ENCODE measurements around the gene STARD13.

Gene STARD13

DNA sequence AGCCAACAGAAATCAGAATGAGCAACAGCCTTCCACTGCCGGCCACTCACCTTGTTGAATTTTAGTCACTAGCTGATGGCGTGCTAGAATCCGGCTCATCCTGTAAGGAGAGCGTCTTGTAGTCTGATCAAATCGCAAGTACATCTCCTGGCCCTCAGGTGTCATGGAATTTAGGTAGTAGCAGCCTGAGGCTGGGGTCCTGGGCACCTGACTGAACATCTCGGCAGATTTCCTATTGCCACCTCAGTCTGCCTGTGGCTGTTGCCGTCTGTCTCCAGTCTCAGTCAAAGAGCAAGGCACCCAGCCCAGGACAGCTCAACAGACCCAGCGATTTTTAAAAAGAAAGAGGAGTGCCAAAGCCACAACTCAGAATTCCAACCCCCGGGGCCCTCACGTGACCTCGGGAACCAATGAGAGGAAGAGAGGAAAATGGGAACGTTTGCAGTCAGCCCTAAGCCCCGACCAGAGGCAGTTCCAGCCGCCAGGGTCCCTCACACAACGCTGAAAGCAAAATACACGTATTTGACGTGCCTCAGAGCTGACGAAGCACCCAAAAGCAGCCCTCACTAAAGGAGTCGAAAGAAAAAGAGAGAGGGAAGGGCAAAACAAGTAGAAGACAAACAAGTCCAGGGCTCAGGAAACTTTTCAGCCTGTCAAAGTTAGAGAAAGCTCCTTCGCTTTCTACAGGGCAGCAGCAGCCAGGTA is at the start of gene STARD13:
TSS of gene STARD13 (minus strand) at position 336 of the 705 bp plus-strand sequence. CDS start at position 219, 117 bp downstream.
- no peak for DNase-seq

GRCh38 chr13:33334831-33335230 is 49.3 kb upstream of the STARD13 start:
- no peak for DNase-seq

DNA sequence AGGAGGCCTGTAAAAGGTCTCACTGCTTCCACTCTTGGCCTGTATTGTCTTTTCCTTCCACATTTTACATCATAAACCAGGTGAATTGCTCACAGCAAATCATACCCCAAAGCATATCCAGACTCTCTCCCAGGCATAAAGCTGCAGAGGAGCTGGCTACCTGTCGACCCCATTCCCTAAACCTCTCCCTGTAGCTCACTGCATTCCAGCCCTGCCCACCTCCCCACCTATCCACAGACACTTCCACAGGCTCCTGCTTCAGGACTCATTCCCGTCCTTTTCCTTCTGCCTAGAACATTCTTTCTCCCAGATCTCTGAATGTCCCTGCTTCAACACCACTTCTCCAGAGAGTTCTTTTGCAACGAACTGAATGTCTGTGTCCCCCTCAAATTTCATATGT is 46.4 kb upstream of the STARD13 start:
- no peak for DNase-seq

DNA sequence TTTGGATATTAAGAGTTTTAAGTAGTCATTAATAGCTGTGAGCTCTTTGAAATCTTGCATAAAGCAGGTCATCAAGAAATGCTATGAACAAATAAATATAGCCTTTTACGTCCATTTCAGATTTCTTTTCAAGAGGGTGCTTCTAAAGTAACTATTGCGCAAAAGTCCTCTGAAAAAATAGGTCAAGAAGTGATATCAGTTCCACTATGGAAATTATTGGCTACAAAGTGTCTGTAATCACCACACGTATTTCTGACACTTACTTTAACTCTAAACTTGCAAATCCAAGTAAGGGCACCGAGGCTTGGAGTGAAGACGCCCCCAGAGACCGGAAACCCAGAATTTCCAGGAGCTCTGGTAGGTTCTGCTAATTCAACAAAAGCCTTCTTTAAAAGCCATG is 44.9 kb upstream of the STARD13 start:
- no peak for DNase-seq

- no peak for DNase-seq
Measured at GRCh38 chr13:33328701-33329100, 43.1 kb upstream of the STARD13 start.

DNA sequence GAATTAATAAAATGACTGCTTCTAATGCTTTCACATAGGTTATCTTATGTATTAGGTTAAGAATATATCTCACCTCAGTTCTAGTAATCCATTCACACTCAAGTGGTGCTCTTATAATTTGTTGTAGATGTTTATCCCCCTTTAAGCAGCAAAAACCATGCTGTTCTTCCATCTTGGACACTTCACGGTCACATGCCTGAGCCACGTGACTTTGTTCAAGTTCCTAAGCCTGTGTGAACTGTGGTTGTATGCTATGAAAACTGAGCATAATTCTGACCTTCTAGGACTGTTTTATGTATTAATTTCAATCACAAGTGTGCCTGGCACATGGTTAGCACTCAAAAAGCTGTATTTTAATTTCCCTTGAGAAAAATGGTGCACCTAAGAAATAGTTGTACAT is 41.2 kb upstream of the STARD13 start:
- no peak for DNase-seq

DNA sequence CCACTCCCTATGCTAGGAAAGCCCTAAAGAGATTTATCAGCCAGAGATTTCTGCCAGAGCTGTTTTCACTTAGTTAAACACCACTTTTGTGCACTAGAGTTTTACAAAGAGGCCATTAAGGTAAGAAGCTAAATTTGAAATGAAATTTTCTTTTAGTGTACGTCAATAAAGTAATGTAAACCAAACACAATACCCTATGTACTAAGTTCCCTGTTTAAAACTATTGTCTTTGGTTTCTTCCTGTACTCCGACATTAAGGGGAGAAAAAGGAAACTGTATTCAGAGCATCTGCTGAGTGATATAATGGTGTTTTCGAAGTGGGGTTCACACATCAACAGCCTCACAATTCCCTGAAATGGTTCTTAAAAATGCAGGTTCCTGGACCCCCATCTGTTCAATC is 40.7 kb upstream of the STARD13 start:
- no peak for DNase-seq

DNA sequence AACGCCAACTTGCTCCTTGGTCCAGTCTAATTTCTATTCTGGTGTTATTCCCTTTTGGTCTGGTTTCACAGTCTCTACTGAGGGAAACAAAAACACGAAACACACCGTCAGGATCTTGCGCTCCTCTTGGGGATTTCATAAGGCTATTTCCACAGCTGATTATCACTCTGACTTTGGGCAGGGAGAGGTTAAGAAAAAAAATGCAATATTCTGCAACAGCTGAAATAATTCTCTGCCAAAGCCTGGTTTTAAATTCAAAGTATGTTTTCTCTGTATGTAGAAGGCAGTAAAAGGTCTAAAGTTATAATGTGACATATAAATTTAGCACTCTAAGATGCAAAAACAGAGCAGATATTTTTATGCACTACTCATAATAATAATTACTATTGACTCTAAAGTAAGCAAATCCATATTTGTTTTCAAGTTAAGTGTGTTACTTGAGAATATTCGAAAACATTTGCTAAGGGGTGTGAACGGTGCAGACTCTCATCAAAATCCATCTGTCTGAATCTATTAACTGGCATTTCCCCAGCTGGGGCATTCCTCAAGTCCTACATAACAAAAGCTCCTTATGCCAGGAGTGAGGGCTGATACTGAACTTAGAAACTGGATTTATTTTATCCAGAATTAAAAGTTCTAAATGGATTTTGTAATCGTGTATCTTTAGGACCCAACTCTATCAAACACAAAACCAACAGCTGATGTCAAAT is 38.4 kb upstream of the STARD13 start:
- peak; percentile 21 for DNase-seq

DNA sequence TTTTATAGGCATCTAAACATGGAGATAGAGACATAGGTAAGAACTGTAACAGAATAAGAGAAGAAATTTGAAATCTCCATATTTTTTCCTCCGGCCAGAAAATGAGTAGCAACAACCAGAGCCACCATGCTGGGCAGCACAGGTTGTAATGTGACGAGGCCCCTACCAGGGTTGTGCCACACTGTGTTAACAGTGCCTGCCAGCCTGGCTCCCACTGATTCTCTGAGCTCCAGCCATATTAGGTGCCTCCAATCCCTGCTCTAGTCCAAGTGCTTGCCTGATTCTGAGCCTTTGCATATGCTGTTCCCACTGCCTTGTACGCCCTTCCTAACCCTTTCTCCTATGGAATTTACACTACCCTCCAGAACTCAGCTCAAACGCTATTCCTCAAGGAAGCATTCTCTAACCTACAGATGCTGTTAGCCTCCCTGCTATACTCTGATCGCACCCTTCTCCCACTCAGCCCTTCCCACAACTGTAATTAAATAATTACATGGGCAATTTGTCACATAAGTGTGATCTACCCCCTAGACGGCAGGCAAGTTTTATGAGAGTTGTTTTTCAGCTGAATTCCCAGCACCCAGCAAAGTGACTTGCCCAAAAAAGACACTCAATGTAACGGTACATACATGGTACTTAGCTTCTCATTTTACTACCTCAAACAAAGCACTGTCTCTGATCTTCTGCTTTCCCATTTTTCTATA is 37.6 kb upstream of the STARD13 start:
- no peak for DNase-seq

- DNase-seq, result no peak
Measured at GRCh38 chr13:33322543-33322809, 36.9 kb upstream of the STARD13 start.

GRCh38 chr13:33321686-33322542 is 36.4 kb upstream of the STARD13 start:
- DNase-seq, result no peak

DNA sequence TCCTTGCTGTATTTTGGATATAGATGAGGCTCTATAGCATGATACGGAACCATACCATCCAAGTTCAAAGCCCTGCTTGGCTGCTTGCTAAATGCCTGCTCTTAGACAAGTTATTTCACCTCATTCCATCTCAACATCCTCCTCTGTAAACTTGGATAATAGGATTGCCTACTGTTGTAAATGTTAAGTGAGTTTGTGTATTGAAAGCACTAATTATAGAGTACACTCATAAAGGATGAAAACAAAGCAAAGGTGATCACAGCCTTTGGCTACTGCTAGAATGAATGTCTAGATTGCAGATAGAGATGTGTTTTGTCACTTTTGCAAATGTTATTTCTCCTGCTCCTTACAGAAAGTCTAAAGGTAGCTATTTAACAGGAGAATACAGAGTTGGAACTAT is 34.3 kb upstream of the STARD13 start:
- no peak for DNase-seq

- DNase-seq, result no peak
Measured at GRCh38 chr13:33318744-33319143, 33.2 kb upstream of the STARD13 start.

DNA sequence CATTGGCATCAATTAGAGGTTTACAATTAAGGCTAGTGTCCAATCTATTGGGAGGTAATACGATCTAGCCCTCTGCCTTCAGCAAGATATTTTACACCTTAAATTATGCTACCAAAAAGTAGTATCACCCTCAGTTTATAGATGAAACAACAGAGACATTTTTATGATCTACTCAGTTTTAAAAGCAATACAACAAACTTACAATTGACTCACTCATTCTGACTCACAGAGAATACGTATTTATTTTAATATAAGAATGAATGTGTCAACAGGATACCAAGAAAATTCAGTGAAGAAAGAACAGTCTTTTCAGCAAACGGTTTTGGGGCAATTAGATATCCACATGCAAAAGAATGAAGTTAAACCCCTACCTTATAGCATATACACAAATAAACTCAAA is 32.5 kb upstream of the STARD13 start:
- no peak for DNase-seq

- DNase-seq, result no peak
Measured at GRCh38 chr13:33316890-33317289, 31.3 kb upstream of the STARD13 start.

- DNase-seq, result no peak
Measured at GRCh38 chr13:33313504-33313903, 27.9 kb upstream of the STARD13 start.

GRCh38 chr13:33312861-33313212 is 27.3 kb upstream of the STARD13 start:
- no peak for DNase-seq

DNA sequence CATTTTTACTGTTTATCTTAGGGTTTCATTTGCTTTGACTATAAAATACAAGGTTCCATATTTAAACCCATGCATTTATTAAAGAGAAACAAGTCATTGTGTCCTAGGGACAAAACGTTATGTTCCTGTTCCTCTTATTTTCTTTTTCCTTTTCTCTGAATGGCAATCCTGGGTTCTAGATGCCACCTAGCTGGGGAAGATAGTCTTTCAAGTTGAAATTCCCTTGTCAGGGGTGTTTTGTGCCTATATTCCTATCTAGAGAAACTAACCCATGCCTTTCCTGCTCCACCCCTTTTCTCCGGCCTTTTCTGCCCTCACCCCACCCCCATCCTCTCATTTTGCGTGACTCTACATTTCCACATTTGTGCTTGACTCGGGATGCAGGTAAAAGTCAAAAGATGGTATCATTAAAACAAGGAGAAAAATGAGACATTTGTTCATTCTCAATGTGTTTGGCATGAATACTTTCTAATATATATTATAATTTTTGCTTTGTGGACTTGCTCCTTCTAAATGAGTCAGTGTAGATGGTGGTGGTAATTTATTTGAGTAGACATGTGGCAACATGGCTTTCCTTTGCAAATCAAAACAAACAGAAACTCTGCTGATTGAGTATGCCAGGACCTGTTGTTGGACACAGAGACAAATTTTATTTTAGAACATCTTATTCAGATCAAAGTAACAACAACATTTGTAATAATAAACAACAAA is 26.8 kb upstream of the STARD13 start:
- DNase-seq, result no peak

DNA sequence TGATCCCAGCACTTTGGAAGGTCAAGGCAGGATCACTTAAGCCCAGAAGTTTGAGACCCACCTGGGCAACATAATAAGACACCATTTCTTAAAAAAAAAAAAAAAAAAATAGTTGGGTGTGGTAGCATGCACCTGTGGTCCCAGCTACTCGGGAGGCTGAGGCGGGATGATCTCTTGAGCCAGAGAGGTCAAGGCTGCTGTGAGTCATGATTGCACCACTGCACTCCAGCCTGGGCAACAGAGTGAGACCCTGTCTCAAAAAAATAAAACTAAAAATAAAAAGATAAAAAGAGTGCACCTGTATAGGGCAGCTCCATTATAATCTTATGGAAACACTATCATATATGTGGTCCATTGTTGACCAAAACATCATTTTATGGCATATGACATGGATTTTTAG is 25.5 kb upstream of the STARD13 start:
- no peak for DNase-seq

DNA sequence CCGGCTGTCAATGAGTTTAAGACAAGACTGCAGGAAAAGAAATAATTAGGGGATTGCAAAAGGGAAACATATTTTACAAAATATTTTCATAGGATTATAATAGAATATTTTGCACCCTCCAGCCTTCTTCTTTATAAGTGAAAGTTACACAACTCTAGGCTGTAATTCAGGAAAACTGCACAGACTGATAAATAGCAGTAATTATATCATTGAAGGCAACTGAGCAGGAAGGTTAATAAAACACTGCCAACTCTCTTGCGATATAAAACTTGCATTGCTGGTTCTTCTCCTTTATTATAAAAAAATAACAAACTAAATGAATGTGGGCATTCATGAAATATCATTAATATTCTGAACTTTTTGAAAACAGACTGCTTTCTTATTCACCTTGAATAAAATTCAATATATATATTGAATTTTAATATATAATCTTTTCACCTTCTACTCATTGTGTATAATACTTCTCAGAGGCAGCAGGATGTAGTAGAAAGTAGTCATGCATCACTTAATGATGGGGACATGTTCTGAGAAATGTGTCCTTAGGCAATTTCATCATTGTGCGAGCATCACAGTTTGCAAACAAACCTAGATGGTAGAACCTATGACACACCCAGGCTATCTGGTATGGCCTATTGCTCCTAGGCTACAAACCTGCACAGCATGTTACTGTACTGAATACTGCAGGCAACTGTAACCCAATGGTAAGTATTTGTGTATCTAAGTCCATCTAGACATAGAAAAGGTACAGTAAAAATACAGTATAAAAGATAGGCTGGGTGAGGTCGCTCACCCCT is 24.9 kb upstream of the STARD13 start:
- no peak for DNase-seq

DNA sequence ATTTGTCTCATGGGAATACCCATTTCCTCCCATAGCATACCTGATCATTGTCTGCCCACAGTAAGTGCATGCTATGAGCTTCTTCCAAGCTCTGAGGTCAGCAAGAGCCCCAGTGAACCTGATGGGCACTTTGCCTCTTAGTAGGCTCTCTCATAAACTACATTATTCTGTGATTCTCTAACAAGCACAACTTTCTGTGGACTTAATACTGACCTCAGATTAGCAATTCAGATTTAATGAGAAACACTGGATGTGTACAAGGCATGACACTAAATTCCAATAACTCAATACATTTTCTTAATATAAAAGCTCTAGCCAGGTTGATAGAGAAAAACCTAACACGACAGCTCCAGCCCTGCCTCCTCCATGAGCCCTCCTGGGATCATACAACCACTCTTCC is 23.3 kb upstream of the STARD13 start:
- no peak for DNase-seq

GRCh38 chr13:33307843-33308242 is 22.3 kb upstream of the STARD13 start:
- DNase-seq, result no peak

Data from NCI-H524 treated with DMSO at 0.1 percent for 48 hours (cell line).